Right lobe of liver (tissue), 6 donors: ENCODE results near the gene NRBF2. TPM values are rescaled to one million over a fixed set of nuclear protein-coding genes. Genes with fewer than 3 reads are reported as not detected.
A peak's percentile ranks its signal among the peaks of the same experiment; 100 is the strongest.
"Not testable (repeated sequence)": the region's sequence is repeated elsewhere in the genome, so short reads cannot be mapped to it uniquely, and the experiment has no call there.

Experiments
- ATAC-seq, 4 donors: fragments of 200-7000 bp; cut with Tn5 transposase; one replicate each; pipeline ENCODE4 v1.9.1; 2020; ENCODE audit warnings: mild to moderate bottlenecking in 4 of 4, moderate library complexity in 4 of 4
- DNase-seq, 3 donors: peaks; one replicate each; pipeline ENCODE4 v3.0.0-alpha.2; 2020
- H3K27ac ChIP-seq, 3 donors: fragments of 200-600 bp; one replicate each; pipeline ENCODE4 v1.8.0; 2022
- H3K27me3 ChIP-seq, 2 donors: fragments of 200-600 bp; one replicate each; pipeline ENCODE4 v1.8.0; 2022
- H3K36me3 ChIP-seq, 4 donors: fragments of 200-600 bp; sonication (generic) in 1 of 4; one replicate each; pipeline versions ENCODE4 v1.5.1 to v1.8.0; 2017 to 2022; ENCODE audit warnings: control low read depth in 1 of 4
- H3K4me1 ChIP-seq, 4 donors: fragments of 200-600 bp; sonication (generic) in 1 of 4; one replicate each; pipeline versions ENCODE4 v1.5.1 to v1.8.0; 2017 to 2022; ENCODE audit warnings: control low read depth in 1 of 4
- H3K4me3 ChIP-seq, 3 donors: fragments of 200-600 bp; one replicate each; pipeline ENCODE4 v1.8.0; 2022
- H3K9me3 ChIP-seq, 4 donors: fragments of 200-600 bp; sonication (generic) in 1 of 4; one replicate each; pipeline versions ENCODE4 v1.5.1 to v1.8.0; 2017 to 2022; ENCODE audit warnings: control low read depth in 1 of 4
- CTCF ChIP-seq, 4 donors: fragments of 200-600 bp in 3 of 4; fragments of 450-650 bp in 1 of 4; IDR thresholded peaks; one replicate each; pipeline versions ENCODE4 v1.5.1 to v1.8.0; 2016 to 2022; ENCODE audit warnings: antibody characterized with exemption in 4 of 4, mild to moderate bottlenecking in 2 of 4
- POLR2A ChIP-seq: fragments of 450-650 bp; IDR thresholded peaks from one replicate; pipeline ENCODE4 v1.6.1; 2017; ENCODE audit warnings: antibody characterized with exemption, mild to moderate bottlenecking
- WGBS: methylation state at CpG from one replicate; pipeline ENCODE4 v1.1.6; 2018; ENCODE audit warnings: low coverage, low lambda C conversion rate; ENCODE audit not compliant: insufficient coverage; ENCODE audit errors: missing lambda C conversion rate; 5-methylcytosine and 5-hydroxymethylcytosine counted together
- intact Hi-C, 2 donors: fragments of 100-400 bp; cut with DNase I; formaldehyde crosslinking; loops; one replicate each; pipeline versions ENCODE4 v1.11.2 to v1.14.1; 2022
- total RNA-seq, 6 experiments: library from RNA; depleted of rRNA in 2 of 6; stranded (reverse); fragments of >200 nt in 2 of 6; fragmentation: NEBNext Ultra II Directional in 3 of 6; extraction: Animal tissue kit (Norgen Biotek cat#: 25700) in 3 of 6; gene quantifications; one replicate each; pipeline versions ENCODE4 v1.1.0 to v1.2.4, GENCODE V29; 2016 to 2023
- donor health status: DM: no; HTN: yes; CAD: no.
- donor health status: DM: no; HTN: no; CAD: no.
- donor health status: DM: no; HTN: no; CAD: no.
- donor health status: DM: no; HTN: yes; CAD: no.
- donor health status: DM: no; HTN: yes; CAD: no.

The NRBF2 gene
- total RNA-seq, 6 experiments from 2014 or later: 15.9 to 32.3 (median 22.8) TPM

- Histone ChIP-seq H3K4me1 (no peaks in the 10 kb centered on the region), H3K27me3 (no peaks in the 10 kb centered on the region), H3K4me3 (no peak overlapping the region), H3K9me3 (no peaks in the 10 kb centered on the region), H3K27ac (no peak overlapping the region), H3K36me3 (no peaks in the 10 kb centered on the region)
- WGBS: 74% methylated on average over 2 of the region's 2 CpGs
- no peak for TF ChIP-seq POLR2A
- TF ChIP-seq CTCF (IDR thresholded peaks at IDR 0.05): no peak
- ATAC-seq (no peak), DNase-seq (no peak)
- intact Hi-C loops: no loop called here
These were observed 39.9 kb upstream of the NRBF2 start for GRCh38 chr10:63093227-63093626.

- Histone ChIP-seq H3K27ac (no peak overlapping the region), H3K4me1 (no peaks in the 10 kb centered on the region), H3K4me3 (no peak overlapping the region), H3K27me3 (no peaks in the 10 kb centered on the region), H3K9me3 (no peaks in the 10 kb centered on the region), H3K36me3 (no peaks in the 10 kb centered on the region)
- ATAC-seq (no peak), DNase-seq (no peak)
- TF ChIP-seq POLR2A (no peak), CTCF (IDR thresholded peaks at IDR 0.05) (no peak)
- WGBS: 89% methylated on average over 2 of the region's 2 CpGs
- intact Hi-C loops: no loop called here
These were observed 38.7 kb upstream of the NRBF2 start for GRCh38 chr10:63094405-63094804.

GRCh38 chr10:63094881-63095280, 38.2 kb upstream of the NRBF2 start:
- DNase-seq: no peak
- Histone ChIP-seq H3K4me3 (no peak overlapping the region), H3K27ac (no peak overlapping the region), H3K27me3 (no peaks in the 10 kb centered on the region), H3K4me1 (no peaks in the 10 kb centered on the region), H3K9me3 (no peaks in the 10 kb centered on the region), H3K36me3 (no peaks in the 10 kb centered on the region)
- no peak for TF ChIP-seq CTCF (IDR thresholded peaks at IDR 0.05)
- no peak for TF ChIP-seq POLR2A
- intact Hi-C loops: no loop called here
- 17% methylated on average over 1 of the region's 1 CpG for WGBS
- peak in 1 of 4 donors; percentile 41 for ATAC-seq

GRCh38 chr10:63099734-63100133, 33.4 kb upstream of the NRBF2 start:
- no peak for DNase-seq
- Histone ChIP-seq H3K4me1 (no peaks in the 10 kb centered on the region), H3K36me3 (no peaks in the 10 kb centered on the region), H3K27ac (no peak overlapping the region), H3K27me3 (no peaks in the 10 kb centered on the region), H3K4me3 (no peak overlapping the region), H3K9me3 (no peaks in the 10 kb centered on the region)
- ATAC-seq: no peak
- TF ChIP-seq CTCF (IDR thresholded peaks at IDR 0.05) (no peak), POLR2A (no peak)
- intact Hi-C loops: no loop called here

- H3K36me3 ChIP-seq, H3K4me1 ChIP-seq, H3K9me3 ChIP-seq, DNase-seq, H3K4me3 ChIP-seq, intact Hi-C loops, ATAC-seq, H3K27me3 ChIP-seq, H3K27ac ChIP-seq: not testable (repeated sequence)
- WGBS: 85% methylated on average over 10 of the region's 10 CpGs
These were observed 32.0 kb upstream of the NRBF2 start for GRCh38 chr10:63101091-63101490.

- intact Hi-C loops, ATAC-seq, H3K36me3 ChIP-seq, H3K4me1 ChIP-seq, DNase-seq, H3K27me3 ChIP-seq, H3K9me3 ChIP-seq, H3K4me3 ChIP-seq, H3K27ac ChIP-seq: not testable (repeated sequence)
- WGBS: 82% methylated on average over 7 of the region's 7 CpGs
These were observed 30.7 kb upstream of the NRBF2 start for GRCh38 chr10:63102279-63102883.

- DNase-seq, H3K4me3 ChIP-seq, H3K27ac ChIP-seq, H3K27me3 ChIP-seq, intact Hi-C loops, H3K36me3 ChIP-seq, ATAC-seq, H3K4me1 ChIP-seq, H3K9me3 ChIP-seq: not testable (repeated sequence)
- WGBS: 61% methylated on average over 4 of the region's 4 CpGs
These were observed 29.9 kb upstream of the NRBF2 start for GRCh38 chr10:63103178-63103577.
